MCF 10A (cell line): ENCODE results near the gene TMEM217. TPM values are rescaled to one million over a fixed set of nuclear protein-coding genes. Genes with fewer than 3 reads are reported as not detected.

ENCODE experiments used
- BruUV-seq: library from RNA; stranded (reverse); fragments of 400-500 nt; replicated peaks from 2 replicates; lab custom pipeline; 2021; lab: Mats Ljungman, UMichigan
- CTCF ChIA-PET: fragments of 300-600 bp; sonication (Branson Sonifier 250); formaldehyde crosslinking; extraction: SDS; loops from one replicate; lab custom pipeline; 2021; ENCODE audit warnings: antibody characterized with exemption, inconsistent platforms; lab: Yijun Ruan, JAX
- POLR2A ChIA-PET: fragments of 300-600, 350-650 bp; sonication (Branson Sonifier 250); formaldehyde crosslinking; extraction: SDS; loops from one replicate; lab custom pipeline; 2020; ENCODE audit warnings: antibody characterized with exemption, inconsistent platforms; lab: Yijun Ruan, JAX
- DNase-seq: peaks from one replicate; pipeline ENCODE4 v3.0.0-alpha.2; 2018; ENCODE audit not compliant: unreplicated experiment
- H3K27ac Mint-ChIP-seq: one replicate; pipeline ENCODE4 v1.8.0; 2022; ENCODE audit warnings: mild to moderate bottlenecking, low read depth, mixed read lengths; ENCODE audit not compliant: unreplicated experiment
- H3K27me3 Mint-ChIP-seq: one replicate; pipeline ENCODE4 v1.8.0; 2022; ENCODE audit warnings: mixed read lengths; ENCODE audit not compliant: insufficient read depth, unreplicated experiment
- H3K36me3 Mint-ChIP-seq: one replicate; pipeline ENCODE4 v1.8.0; 2022; ENCODE audit warnings: mild to moderate bottlenecking, moderate library complexity, mixed read lengths; ENCODE audit not compliant: insufficient read depth, unreplicated experiment
- H3K4me1 Mint-ChIP-seq: one replicate; pipeline ENCODE4 v1.8.0; 2022; ENCODE audit warnings: mixed read lengths; ENCODE audit not compliant: insufficient read depth, unreplicated experiment
- H3K4me3 Mint-ChIP-seq: one replicate; pipeline ENCODE4 v1.8.0; 2022; ENCODE audit warnings: mild to moderate bottlenecking, moderate library complexity, mixed read lengths; ENCODE audit not compliant: unreplicated experiment
- H3K9me3 Mint-ChIP-seq: one replicate; pipeline ENCODE4 v1.8.0; 2022; ENCODE audit warnings: mixed read lengths; ENCODE audit not compliant: unreplicated experiment
- intact Hi-C: fragments of 100-400 bp; cut with micrococcal nuclease; formaldehyde crosslinking; loops from 2 replicates; pipeline ENCODE4 v1.14.1; 2022
- total RNA-seq: library from RNA; stranded (reverse); gene quantifications from 2 replicates; pipeline ENCODE4 v1.2.3, GENCODE V29; 2022
- TF ChIP-seq, protein P1 (sequence below): fragments of 200-600 bp; IDR thresholded peaks from one replicate; pipeline ENCODE4 v1.8.0; 2022; ENCODE audit warnings: antibody characterized with exemption, mild to moderate bottlenecking; ENCODE audit not compliant: unreplicated experiment

The TMEM217 gene
- total RNA-seq, 1 experiment from 2014 or later, result 3.2 TPM

DNA sequence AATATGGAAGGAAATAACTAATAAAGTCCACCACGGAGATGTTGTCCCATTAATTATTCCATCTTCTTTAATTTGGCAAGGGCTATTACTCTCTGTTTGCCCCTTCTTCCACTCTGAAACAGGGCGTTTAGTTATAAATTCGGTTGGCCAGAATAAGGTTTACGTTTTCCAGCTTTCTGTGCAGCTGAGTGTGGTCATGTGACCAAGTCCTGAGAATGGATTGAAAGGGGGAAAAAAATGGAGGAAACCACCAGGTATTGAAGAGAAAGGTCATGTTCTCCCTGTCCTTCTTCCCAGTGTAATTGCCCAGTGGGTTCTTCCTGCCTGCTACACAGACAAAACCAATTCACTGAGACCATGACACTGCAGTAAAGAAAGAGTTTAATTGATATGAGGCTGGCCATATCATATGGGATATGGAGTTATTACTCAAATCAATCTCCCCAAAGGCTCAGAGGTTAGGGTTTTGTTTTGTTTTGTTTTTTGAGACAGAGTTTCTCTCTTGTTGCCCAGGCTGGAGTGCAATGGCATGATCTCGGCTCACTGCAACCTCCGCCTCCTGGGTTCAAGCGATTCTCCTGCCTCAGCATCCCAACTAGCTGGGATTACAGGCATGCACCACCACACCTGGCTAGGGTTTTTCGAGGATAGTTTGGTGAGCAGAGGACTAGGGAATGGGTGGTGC, 14.7 kb downstream of the TMEM217 start:
- H3K9me3 Mint-ChIP-seq, result peaks cover 7% of the 10 kb centered on the region
- no peaks in the 10 kb centered on the region for H3K27me3 Mint-ChIP-seq
- TF ChIP-seq, protein P1, sequence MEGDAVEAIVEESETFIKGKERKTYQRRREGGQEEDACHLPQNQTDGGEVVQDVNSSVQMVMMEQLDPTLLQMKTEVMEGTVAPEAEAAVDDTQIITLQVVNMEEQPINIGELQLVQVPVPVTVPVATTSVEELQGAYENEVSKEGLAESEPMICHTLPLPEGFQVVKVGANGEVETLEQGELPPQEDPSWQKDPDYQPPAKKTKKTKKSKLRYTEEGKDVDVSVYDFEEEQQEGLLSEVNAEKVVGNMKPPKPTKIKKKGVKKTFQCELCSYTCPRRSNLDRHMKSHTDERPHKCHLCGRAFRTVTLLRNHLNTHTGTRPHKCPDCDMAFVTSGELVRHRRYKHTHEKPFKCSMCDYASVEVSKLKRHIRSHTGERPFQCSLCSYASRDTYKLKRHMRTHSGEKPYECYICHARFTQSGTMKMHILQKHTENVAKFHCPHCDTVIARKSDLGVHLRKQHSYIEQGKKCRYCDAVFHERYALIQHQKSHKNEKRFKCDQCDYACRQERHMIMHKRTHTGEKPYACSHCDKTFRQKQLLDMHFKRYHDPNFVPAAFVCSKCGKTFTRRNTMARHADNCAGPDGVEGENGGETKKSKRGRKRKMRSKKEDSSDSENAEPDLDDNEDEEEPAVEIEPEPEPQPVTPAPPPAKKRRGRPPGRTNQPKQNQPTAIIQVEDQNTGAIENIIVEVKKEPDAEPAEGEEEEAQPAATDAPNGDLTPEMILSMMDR, result no peak
- H3K4me3 Mint-ChIP-seq, result peak overlapping the region; percentile 59
- DNase-seq, result no peak
- H3K4me1 Mint-ChIP-seq, result peaks cover 47% of the 10 kb centered on the region
- H3K36me3 Mint-ChIP-seq, result peaks cover 6% of the 10 kb centered on the region
- intact Hi-C loops, result no loop called here
- peak overlapping the region; percentile 99 for H3K27ac Mint-ChIP-seq
- POLR2A ChIA-PET, result interaction anchor here (0.7 to 5.6 kb wide), 7 partner anchors 14 to 257 kb away, joined by 3 to 70 read pairs (median 3); partner anchors contain the start of genes MTCH1, TBC1D22B and TMEM217
- CTCF ChIA-PET, result interaction anchor here (0.7 kb wide), 1 partner anchor 13 kb away, joined by 3 read pairs; no protein-coding TSS in a partner anchor
- TSS peak; percentile 49 for BruUV-seq

DNA sequence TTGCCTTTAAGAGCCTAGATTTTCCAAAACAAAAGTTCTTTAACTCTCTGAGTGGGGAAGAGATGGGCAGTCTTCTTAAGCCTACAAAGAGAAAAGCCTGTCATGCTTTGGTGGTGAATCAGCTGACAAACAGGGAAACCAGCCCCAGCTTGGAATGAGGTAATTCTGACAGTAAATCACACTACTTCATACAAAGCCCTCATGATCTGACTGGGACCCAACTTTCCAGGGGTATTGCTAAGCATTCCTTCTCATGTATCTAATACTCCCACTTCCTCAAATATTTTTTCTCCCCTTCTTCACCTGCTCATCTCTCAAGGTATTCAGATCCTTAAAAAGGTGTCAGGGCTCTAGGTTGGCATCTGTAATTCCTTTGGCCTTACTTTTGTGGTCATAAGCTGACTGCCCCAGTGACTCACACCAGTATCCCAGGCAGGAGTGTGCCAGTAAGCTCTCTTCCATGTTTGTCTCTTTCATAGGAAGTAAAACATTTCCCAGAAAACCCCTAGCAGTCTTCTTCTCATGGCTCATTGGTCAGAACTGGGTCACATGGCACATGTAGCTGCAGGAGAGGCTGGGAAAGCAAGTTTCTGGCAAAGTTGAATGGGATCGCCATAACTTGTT, 15.4 kb downstream of the TMEM217 start:
- POLR2A ChIA-PET, result interaction anchor here (0.7 to 5.6 kb wide), 8 partner anchors 15 to 256 kb away, joined by 3 to 70 read pairs (median 3); partner anchors contain the start of genes MTCH1, TBC1D22B and TMEM217
- peak; percentile 92 for DNase-seq
- H3K27me3 Mint-ChIP-seq, result no peaks in the 10 kb centered on the region
- TF ChIP-seq, protein P1, result no peak
- BruUV-seq, result no TSS peak
- CTCF ChIA-PET, result interaction anchor here (0.7 to 1.0 kb wide), 4 partner anchors 14 to 34 kb away, joined by 3 read pairs; partner anchors contain the start of gene TMEM217
- H3K27ac Mint-ChIP-seq, result peak overlapping the region; percentile 99
- intact Hi-C loops, result no loop called here
- H3K36me3 Mint-ChIP-seq, result peaks cover 6% of the 10 kb centered on the region
- H3K9me3 Mint-ChIP-seq, result peaks cover 7% of the 10 kb centered on the region
- H3K4me1 Mint-ChIP-seq, result peaks cover 50% of the 10 kb centered on the region
- H3K4me3 Mint-ChIP-seq, result peak overlapping the region; percentile 59

DNA sequence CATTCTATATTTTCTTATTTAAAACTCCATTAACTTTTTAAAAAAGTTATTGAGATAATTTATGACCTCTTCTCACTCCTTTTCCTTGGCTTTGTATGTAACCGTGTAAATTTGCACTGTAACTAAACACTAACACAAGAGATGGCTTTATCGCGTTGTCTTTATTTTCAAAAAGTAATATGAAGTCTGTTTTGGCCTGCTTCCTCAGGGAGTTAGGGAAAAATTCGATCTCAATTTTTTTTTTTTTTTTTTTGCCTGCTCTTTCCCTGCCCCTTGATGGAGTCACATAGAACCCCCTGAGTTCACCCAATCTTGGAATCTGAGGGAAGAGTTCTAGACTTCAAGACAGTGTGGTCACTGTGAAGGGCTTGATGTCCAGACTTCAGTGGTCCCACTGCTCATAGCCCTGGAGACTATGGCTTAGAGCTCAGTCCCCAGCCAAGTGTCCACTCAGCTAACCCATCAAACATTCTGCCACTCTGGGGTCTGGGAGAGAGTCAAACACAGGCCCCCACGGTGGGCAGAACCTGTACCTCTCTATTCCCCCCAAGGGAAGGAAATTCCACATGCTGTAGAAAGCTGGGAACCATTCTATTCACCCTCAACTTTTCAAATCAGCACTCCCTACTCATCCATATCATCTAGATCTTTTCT, 16.0 kb downstream of the TMEM217 start:
- Mint-ChIP-seq H3K27ac (peak overlapping the region; percentile 99), H3K36me3 (peaks cover 6% of the 10 kb centered on the region), H3K4me3 (peak overlapping the region; percentile 59), H3K9me3 (peaks cover 7% of the 10 kb centered on the region), H3K4me1 (peaks cover 53% of the 10 kb centered on the region), H3K27me3 (no peaks in the 10 kb centered on the region)
- CTCF ChIA-PET, result interaction anchor here (0.8 to 1.0 kb wide), 3 partner anchors 16 to 33 kb away, joined by 3 read pairs; partner anchors contain the start of gene TMEM217
- intact Hi-C loops, result no loop called here
- TSS peak; percentile 50 for BruUV-seq
- TF ChIP-seq, protein P1, result no peak
- POLR2A ChIA-PET, result interaction anchor here (0.8 to 5.6 kb wide), 8 partner anchors 16 to 256 kb away, joined by 3 to 70 read pairs (median 4); partner anchors contain the start of genes MTCH1, TBC1D22B and TMEM217
- DNase-seq, result no peak
